ENCODE results near the gene BTNL8.

The BTNL8 gene

GRCh38 chr5:180974612-180975315 is 75.8 kb downstream of the BTNL8 start:
- no peak for DNase-seq

- no peak for DNase-seq
These were observed 76.4 kb downstream of the BTNL8 start for GRCh38 chr5:180975338-180975737.

DNA sequence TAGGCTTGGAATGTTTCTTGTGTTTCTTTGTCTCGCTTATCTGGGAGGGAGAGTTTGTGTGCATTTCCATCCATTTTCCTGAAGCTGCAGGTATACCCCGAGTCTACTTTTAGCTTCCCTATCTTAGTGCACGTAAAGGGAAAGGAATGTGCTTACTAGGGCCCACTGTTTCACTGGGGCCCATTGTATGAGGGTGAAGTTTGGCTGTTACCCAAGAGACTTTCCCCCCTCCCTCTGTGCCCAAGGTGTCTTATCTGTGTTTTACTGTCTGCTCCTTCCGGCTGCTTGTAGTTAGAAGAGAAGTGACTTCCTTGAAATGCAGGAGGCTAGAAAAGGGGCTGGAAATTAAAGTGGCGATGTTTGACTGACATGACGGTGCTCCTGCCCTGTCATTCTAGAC is 77.6 kb downstream of the BTNL8 start:
- DNase-seq, result no peak

DNA sequence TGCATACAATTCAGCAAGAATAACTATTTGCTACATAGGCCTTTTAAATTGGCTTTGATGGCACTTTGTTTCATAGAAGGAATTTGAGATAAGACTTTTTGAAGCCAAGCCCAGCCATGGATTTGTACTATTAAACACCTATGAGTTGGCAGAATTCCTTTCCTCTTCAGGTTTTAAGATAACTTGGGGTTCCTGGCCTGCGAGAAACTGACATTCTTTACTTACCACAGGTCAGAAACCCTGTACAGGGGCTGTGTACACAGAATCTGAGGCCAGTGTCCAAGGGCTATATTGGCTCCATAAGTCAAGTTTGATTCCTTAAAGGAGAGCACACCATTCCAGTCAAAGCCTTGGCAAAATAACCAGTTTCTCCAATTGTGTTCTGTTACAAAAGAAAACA is 78.9 kb downstream of the BTNL8 start:
- no peak for DNase-seq

DNA sequence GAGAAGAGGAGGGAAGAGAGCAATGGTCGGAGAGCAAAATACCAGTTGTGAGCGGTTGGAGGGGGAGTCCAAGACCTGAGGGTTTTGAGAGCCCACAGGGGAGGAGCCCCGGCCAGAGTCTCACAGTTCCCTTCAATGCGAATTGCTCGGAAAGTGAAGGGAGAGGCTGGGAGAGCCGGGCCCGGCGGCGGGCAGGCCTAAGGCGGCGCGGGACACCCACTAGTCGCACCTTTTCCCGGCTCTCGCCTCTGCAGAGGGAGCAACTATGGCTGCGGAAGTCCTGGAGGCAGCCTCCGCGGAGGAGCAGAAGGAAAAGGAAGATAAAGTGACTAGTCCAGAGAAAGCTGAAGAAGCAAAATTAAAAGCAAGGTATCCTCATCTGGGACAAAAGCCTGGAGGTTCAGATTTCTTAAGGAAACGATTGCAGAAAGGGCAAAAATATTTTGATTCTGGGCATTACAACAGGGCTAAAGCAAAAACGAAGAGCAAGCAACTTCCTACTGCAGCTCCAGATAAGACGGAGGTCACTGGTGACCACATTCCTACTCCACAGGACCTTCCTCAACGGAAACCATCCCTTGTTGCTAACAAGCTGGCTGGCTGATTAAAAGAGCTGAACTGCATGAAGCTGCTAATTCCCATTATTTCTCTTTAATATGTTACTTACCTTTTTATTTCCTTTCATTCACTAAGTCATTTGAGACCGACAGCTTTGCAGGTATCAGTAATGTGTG is 83.2 kb downstream of the BTNL8 start:
- no peak for DNase-seq

- DNase-seq, result no peak
These were observed 89.1 kb downstream of the BTNL8 start for GRCh38 chr5:180988016-180988415.

GRCh38 chr5:180988592-180988991 is 89.6 kb downstream of the BTNL8 start, which contains the start of gene BTNL3:
TSS of gene BTNL3 (plus strand) at chr5:180988846. CDS start at chr5:180989029, 183 bp downstream.
- no peak for DNase-seq

- no peak for DNase-seq
These were observed 91.3 kb downstream of the BTNL8 start for GRCh38 chr5:180990086-180990881.

- DNase-seq, result no peak
These were observed 91.9 kb downstream of the BTNL8 start for GRCh38 chr5:180990882-180991242.

Measured in OCI-M1 (cell line).